K562 (cell line): ENCODE results near the gene KMT2C. TPM values are rescaled to one million over a fixed set of nuclear protein-coding genes. Genes with fewer than 3 reads are reported as not detected.

Source experiments
- CHCHD3 ChIP-seq: fragments of 250-450 bp; sonication (Bioruptor Pico); IDR thresholded peaks from 2 replicates; pipeline ENCODE4 v2.1.2; 2022; ENCODE audit warnings: mild to moderate bottlenecking
- MBD1 ChIP-seq: fragments of 250-450 bp; sonication (Bioruptor Pico); IDR thresholded peaks from 2 replicates; pipeline ENCODE4 v1.8.0; 2022; ENCODE audit warnings: inconsistent platforms
- RBM39 ChIP-seq: fragments of 200-400 bp; formaldehyde crosslinking; optimal IDR thresholded peaks from 2 replicates; pipeline ENCODE3; 2018; ENCODE audit warnings: low read depth, low read length
- RFX7 ChIP-seq: fragments of 250-450 bp; sonication (Bioruptor Pico); IDR thresholded peaks from 2 replicates; pipeline ENCODE4 v1.5.1; 2021; ENCODE audit warnings: mild to moderate bottlenecking
- STAT6 ChIP-seq: sonication (generic); formaldehyde crosslinking; IDR thresholded peaks from 2 replicates; pipeline ENCODE4 v1.8.1; 2023; ENCODE audit warnings: mild to moderate bottlenecking, missing genetic modification reagents
- ZBTB11 ChIP-seq, 3 experiments: fragments of 200-800 bp in 1 of 3; fragments of 250-450 bp in 1 of 3; fragments of 450-650 bp in 1 of 3; sonication (Bioruptor Pico) in 1 of 3; sonication (Bioruptor generic) in 1 of 3; formaldehyde crosslinking in 1 of 3; IDR thresholded peaks; 2 replicates each; pipeline versions ENCODE4 v1.6.1 to v1.8.0; 2016 to 2022; ENCODE audit warnings: mild to moderate bottlenecking in 2 of 3, missing genetic modification characterization in 2 of 3, missing compliant biosample characterization in 1 of 3, moderate library complexity in 1 of 3
- ZBTB34 ChIP-seq: fragments of 250-450 bp; sonication (Bioruptor Pico); IDR thresholded peaks from 2 replicates; pipeline ENCODE4 v1.8.0; 2021; ENCODE audit warnings: mild to moderate bottlenecking, moderate library complexity
- polyA plus RNA-seq, 8 experiments: library from polyadenylated mRNA; depleted of rRNA in 4 of 8; stranded (reverse) in 5 of 8; unstranded in 3 of 8; fragments of >200 nt; fragmentation: Nextera tagmentation in 2 of 8; fragmentation: Illumina TruSeq in 1 of 8; extraction: Ambion mirVana in 2 of 8; extraction: Trizol in 1 of 8; gene quantifications; 2 replicates each; pipeline versions ENCODE4 v1.2.1 to v1.2.3, GENCODE V29; 2011 to 2014; ENCODE audit warnings: inconsistent platforms in 1 of 8, missing spikeins in 1 of 8
- total RNA-seq, 7 experiments: library from RNA; depleted of rRNA in 6 of 7; stranded (reverse); fragments of >200 nt in 6 of 7; fragmentation: Illumina TruSeq in 2 of 7; extraction: Trizol in 2 of 7; gene quantifications; 2 replicates each; pipeline versions ENCODE4 v1.2.1 to v1.2.3, GENCODE V29; 2011 to 2021; ENCODE audit warnings: low replicate concordance in 1 of 7

KMT2C gene
- total and polyA plus RNA-seq, 9 of the 15 experiments (the other 6 are each of a cell fraction or from before 2014, with no cell fraction given) = 4.9 to 67.8 (median 27.1) TPM

- TF ChIP-seq RBM39 (no peak), ZBTB34 (0 out of 2 replicates have a peak, but pooled peaks have one; percentile 25), RFX7 (no peak), STAT6 (peak; percentile 72; the same call in 1 of the 2 replicates), MBD1 (CRISPR knock-in tag) (no peak), ZBTB11 (CRISPR knock-in tag; IDR thresholded peaks at IDR 0.05) (peak in 1 of 3 experiments; percentile 76; a peak in 2 of 6 replicates), CHCHD3 (CRISPR knock-in tag) (peak; percentile 68; the same call in 1 of the 2 replicates)
These were observed 518 bp upstream of the KMT2C start (continued) for GRCh38 chr7:152436111-152436930.
